ENCODE measurements around the gene HDAC1.

The HDAC1 gene

DNA sequence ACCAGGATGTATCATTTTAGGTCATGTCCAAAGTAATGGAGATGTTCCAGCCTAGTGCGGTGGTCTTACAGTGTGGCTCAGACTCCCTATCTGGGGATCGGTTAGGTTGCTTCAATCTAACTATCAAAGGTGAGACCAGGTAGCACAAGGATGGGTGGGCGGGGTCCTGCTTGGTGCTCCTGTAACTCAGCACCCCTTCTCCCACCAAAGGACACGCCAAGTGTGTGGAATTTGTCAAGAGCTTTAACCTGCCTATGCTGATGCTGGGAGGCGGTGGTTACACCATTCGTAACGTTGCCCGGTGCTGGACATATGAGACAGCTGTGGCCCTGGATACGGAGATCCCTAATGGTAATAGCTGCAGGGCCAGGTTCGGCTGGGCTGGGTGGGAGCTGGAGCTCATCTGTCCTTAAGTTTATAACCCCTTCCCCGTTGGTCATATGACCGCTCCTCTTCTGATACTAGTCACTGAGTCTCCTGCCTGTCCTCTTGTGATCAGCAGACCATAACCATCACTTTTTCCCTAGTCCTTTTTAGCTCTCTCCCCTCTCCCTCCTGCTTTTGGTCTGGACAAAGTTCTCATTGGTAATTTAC lies 38.8 kb downstream of the HDAC1 start:
- DNase-seq: no peak

DNA sequence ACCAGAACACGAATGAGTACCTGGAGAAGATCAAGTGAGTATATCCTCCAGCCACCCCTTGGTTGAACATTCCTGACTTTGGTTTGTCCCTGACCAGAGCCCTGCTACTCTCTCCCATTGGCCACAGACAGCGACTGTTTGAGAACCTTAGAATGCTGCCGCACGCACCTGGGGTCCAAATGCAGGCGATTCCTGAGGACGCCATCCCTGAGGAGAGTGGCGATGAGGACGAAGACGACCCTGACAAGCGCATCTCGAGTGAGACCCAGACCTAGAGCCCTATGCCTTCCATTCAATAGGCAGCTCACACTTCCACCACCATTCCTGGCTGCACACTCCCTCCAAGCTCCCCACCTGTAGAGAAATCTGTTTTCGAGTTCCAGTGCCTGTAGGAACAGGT lies 39.7 kb downstream of the HDAC1 start:
- DNase-seq: no peak

DNA sequence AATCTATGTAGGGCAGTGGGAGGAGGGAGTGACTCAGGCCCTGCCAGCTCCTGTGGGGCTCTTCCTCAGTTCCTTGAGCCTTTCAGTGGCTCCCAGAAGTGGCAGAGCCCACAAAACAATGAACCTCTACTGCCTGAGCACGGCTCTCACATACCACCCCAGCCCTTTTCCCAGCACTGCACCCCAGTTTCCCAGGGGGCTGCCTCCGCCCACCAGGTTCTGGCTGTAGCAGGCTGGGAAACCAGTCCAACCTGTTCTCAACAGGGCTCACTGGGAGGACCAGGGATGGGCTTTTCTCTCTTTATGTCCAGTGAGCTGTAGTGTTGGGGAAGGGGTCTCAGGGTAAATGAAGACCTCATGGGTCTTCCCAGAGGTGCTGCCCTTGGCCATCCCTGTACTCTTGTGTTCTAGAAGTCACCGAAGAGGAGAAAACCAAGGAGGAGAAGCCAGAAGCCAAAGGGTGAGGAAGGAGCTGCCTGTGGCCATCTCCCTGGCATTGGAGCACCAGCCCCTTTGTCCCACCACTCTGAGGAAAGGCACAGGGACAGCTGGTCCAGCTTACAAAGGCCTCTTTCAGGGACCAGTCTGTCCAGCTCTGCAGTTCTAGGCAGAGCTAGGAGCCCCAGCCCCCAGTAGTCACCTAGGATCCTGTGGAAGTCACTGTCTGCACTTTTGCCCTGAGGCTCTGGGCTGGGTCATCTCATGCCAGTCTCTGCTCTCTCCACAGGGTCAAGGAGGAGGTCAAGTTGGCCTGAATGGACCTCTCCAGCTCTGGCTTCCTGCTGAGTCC lies 40.6 kb downstream of the HDAC1 start:
- no peak for DNase-seq

DNA sequence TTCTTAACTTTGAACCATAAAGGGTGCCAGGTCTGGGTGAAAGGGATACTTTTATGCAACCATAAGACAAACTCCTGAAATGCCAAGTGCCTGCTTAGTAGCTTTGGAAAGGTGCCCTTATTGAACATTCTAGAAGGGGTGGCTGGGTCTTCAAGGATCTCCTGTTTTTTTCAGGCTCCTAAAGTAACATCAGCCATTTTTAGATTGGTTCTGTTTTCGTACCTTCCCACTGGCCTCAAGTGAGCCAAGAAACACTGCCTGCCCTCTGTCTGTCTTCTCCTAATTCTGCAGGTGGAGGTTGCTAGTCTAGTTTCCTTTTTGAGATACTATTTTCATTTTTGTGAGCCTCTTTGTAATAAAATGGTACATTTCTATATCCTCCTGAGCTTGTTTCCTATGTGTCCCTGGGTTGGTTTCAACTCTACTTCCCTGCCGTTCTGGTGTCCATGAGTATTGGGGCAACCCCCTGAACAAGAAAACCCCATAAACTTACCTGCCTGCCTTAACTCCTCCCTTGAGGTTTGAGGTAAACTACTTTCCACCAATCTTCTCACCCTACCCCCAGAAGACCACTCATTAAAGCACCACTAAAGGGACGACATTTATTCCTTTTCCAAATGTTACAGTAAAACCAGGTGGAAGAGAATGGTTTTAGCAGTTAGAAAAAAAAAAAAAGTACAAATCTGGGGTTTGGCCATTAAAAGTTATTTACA lies 41.5 kb downstream of the HDAC1 start:
- no peak for DNase-seq

DNA sequence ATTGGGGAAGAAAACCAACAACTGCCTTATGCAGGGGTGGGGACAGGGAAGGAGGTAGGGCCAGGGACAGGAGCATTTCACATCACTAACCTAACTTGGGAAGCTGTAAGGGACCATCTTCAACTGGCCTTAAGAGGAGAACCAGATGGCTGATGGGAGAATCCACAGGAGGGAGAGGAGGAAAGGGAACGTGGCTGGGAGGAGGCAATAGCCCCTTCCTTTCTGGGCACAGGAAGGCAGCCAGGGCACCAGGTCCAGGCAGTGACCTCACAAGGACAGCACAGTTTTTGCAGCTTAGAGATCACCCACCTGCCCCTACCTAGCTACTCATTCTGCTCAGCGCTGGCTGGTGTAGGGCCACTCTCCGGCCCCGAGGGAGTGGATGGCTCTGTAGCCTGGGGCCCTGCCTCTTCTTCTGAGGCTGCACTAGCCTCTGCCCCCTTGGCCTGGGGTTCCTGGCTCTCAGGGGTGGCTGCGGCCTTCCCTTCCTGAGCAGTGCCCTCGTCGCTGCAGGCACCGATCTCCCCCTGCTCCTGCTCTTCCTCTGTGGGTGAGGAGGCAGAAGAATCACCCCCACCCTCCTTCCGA lies 42.5 kb downstream of the HDAC1 start:
- no peak for DNase-seq

- DNase-seq: no peak
Measured at GRCh38 chr1:32334864-32335534, 43.1 kb downstream of the HDAC1 start.

GRCh38 chr1:32335535-32335789 lies 43.6 kb downstream of the HDAC1 start:
- DNase-seq: no peak

DNA sequence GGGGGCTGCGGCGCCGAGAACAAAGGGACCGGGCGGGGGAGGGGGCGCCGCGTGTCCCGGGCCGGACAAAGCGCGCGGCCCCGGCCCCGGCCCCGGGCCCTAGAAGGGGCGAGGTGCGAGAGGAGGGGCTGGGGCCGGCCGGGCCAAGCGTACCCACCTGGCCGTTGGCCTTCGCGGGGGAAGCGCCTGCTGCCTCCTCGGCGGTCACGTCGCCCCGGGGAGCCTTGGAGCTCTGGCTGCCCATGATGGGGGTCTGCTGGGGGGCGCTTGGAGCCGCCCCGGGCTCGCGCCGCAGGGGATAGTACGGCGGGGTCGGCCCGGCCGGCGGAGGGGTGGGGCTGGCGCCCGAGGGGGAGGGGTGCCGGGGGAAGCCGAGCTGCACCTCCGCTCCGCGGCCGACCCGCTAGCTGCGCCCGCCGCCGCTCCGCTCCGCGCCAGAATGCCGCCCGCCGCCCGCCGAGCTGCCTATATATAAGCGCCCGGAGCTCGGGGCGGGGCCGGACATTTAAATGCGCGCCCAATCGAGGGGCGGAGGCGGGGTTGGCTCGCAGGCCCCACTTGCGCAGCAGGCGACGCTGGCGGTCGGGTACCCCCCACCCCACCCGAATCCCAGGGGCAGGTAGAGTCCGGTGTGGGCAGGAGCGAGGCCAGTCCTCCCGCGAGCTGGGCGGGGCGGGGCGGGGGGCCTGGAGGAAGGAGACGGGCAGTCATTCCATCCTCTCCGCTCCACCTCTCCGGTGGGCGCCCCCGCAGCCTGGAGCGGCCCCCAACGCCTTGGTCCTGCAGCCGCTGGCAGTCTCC lies 44.1 kb downstream of the HDAC1 start, which contains the start of gene MARCKSL1:
Gene MARCKSL1 (minus strand): TSS at position 444 of the 801 bp plus-strand sequence. CDS start 200 bp downstream, at position 244.
- DNase-seq: peak; percentile 31

- no peak for DNase-seq
Measured at GRCh38 chr1:32336591-32336932, 44.7 kb downstream of the HDAC1 start.

DNA sequence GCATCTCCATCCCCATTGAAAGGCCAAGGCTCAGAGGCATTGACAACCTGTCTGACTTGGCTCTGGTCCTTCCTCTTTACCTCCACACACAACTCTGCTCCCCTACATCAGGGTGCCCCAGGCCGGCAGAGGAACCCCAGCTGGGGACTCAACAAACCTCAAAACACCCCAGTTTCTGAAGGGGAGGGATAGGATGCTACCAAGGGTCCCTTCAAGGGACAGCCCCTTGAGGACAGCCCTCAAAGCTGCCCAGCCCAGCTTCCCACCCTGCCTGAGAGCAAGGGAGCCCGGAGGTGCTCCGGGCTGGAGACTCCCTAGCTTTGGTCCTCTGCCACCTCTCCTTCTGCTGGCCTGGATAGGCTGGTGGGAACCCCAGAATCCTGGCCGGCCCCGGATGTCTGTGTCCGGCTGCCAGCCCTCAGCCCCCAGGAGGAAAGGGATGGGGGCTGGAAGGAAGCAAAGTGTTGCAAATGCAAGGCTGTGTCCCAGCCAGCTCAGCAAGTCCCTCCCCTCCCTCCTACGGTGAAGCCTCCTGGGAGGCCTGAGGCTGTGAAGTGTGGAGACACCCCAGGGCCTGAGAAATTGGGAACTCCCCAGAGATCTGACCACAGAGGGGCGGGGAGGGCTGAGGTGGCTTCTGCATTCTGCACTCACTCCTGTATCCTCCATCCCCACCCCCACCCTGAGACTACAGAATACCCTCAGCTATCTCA lies 45.2 kb downstream of the HDAC1 start:
- no peak for DNase-seq

DNA sequence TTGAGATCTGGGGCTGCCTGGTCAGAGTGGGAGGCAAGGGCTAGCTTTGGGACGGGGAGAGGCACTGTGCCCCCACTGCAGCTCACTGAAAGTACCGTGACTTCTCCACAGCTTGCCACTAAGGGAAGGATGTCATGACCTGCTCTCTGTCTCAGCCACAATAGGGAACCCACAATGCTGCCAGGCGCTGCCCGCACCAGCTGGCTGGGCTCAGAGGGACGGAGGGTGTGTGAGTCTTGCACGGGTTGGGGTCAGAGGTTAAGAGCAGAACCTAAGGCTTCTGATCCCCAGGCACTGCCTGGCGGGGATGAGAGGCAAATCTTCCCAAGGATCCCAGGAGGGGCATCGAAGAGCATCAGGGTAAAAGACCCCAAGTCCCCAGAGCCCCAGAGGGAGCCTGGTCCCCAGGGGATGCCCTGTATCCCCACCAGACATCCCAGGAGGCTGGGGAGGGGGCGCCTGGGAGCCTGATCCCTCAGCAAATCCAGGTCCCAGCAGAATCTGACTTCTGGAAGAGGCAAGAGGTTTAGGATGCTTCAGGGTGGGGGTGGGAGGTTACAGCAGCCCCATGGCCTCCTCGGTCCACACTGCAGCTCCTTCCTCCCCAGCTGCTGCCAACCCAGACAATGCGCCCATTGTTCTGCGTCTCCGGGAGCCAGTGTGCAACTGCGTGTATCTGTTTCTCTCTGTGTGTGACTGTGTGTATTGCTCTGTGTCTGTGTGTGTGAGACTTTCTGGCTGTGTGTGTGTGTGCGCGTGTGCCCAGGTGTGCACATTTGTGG lies 46.2 kb downstream of the HDAC1 start:
- no peak for DNase-seq

GRCh38 chr1:32338637-32339145 lies 46.8 kb downstream of the HDAC1 start:
- DNase-seq: no peak

- peak; percentile 25 for DNase-seq
Measured at GRCh38 chr1:32339363-32339978, 47.6 kb downstream of the HDAC1 start.

- DNase-seq: no peak
Measured at GRCh38 chr1:32341186-32341757, 49.4 kb downstream of the HDAC1 start.

GRCh38 chr1:32341971-32342370 lies 50.1 kb downstream of the HDAC1 start:
- no peak for DNase-seq

- DNase-seq: no peak
Measured at GRCh38 chr1:32342704-32343103, 50.8 kb downstream of the HDAC1 start.

DNA sequence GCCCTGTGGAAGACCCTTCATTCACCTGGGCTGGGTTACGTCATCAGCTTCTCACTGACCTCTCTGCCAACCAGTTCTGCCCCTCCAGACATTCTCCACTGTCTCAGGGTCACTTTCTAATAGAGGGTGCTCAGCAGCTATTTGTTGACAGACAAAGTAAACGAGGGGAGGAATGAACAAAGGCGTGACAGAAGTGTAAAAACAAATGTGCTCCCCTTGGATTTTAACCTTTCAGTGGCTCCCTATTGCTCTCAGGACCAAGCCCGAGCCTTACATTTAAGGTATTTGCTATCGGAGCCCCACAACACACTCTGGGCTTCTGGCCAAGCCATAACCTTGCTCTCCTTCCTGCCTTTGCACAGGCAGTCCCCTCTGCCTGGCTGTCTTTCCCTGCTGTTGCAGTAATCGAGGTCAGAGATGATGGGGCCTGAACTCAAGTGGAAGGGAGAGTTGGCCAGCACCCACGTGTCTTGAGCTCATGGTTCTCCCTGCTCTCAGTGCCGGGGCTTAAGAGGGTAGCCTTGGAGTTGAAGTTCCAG lies 53.5 kb downstream of the HDAC1 start:
- no peak for DNase-seq

- no peak for DNase-seq
Measured at GRCh38 chr1:32346532-32347157, 54.8 kb downstream of the HDAC1 start.

- no peak for DNase-seq
Measured at GRCh38 chr1:32349211-32349708, 57.4 kb downstream of the HDAC1 start.
